HG03045 (cell line): ENCODE results near the gene SLC13A2.

Source experiments
- ATAC-seq: cut with Tn5 transposase; IDR thresholded peaks from one replicate; pipeline ENCODE4 v1.9.1; 2021; ENCODE audit warnings: mild to moderate bottlenecking, moderate library complexity; ENCODE audit not compliant: unreplicated experiment

Gene SLC13A2

GRCh38 chr17:28532050-28532960, 58.9 kb downstream of the SLC13A2 start:
- no peak for ATAC-seq

- no peak for ATAC-seq
Observed at GRCh38 chr17:28533091-28533807, 59.8 kb downstream of the SLC13A2 start.

GRCh38 chr17:28534740-28535375, 61.4 kb downstream of the SLC13A2 start:
- no peak for ATAC-seq

GRCh38 chr17:28536532-28537218, 63.2 kb downstream of the SLC13A2 start:
- ATAC-seq, result no peak

GRCh38 chr17:28537219-28537610, 63.8 kb downstream of the SLC13A2 start:
- no peak for ATAC-seq

GRCh38 chr17:28538296-28538895, 65.0 kb downstream of the SLC13A2 start:
- no peak for ATAC-seq

GRCh38 chr17:28540231-28540630, 66.8 kb downstream of the SLC13A2 start:
- no peak for ATAC-seq

GRCh38 chr17:28541439-28541838, 68.0 kb downstream of the SLC13A2 start:
- no peak for ATAC-seq

- ATAC-seq, result no peak
Observed at GRCh38 chr17:28544402-28545140, 71.1 kb downstream of the SLC13A2 start.

GRCh38 chr17:28545141-28545503, 71.7 kb downstream of the SLC13A2 start:
- ATAC-seq, result no peak

GRCh38 chr17:28545787-28546415, 72.5 kb downstream of the SLC13A2 start:
- ATAC-seq, result no peak

- no peak for ATAC-seq
Observed at GRCh38 chr17:28547096-28547622, 73.7 kb downstream of the SLC13A2 start.
